ENCODE data around the gene SDHAF1. TPM values are rescaled to one million over a fixed set of nuclear protein-coding genes. Genes with fewer than 3 reads are reported as not detected.
"Not testable (repeated sequence)": the region's sequence is repeated elsewhere in the genome, so short reads cannot be mapped to it uniquely, and the experiment has no call there.

Gene SDHAF1
- total RNA-seq (ENCODE audit: unreplicated experiment), result 17.7 TPM
- long read RNA-seq, transcript SDHAF1-201 (1 exons, 1,117 nt), result major isoform, 39 of 40 reads
- long read RNA-seq, partial matches to known transcripts, result 0 of 40 reads
- long read RNA-seq, other reads (novel, unspliced or antisense), result 1 of 40 reads

DNA sequence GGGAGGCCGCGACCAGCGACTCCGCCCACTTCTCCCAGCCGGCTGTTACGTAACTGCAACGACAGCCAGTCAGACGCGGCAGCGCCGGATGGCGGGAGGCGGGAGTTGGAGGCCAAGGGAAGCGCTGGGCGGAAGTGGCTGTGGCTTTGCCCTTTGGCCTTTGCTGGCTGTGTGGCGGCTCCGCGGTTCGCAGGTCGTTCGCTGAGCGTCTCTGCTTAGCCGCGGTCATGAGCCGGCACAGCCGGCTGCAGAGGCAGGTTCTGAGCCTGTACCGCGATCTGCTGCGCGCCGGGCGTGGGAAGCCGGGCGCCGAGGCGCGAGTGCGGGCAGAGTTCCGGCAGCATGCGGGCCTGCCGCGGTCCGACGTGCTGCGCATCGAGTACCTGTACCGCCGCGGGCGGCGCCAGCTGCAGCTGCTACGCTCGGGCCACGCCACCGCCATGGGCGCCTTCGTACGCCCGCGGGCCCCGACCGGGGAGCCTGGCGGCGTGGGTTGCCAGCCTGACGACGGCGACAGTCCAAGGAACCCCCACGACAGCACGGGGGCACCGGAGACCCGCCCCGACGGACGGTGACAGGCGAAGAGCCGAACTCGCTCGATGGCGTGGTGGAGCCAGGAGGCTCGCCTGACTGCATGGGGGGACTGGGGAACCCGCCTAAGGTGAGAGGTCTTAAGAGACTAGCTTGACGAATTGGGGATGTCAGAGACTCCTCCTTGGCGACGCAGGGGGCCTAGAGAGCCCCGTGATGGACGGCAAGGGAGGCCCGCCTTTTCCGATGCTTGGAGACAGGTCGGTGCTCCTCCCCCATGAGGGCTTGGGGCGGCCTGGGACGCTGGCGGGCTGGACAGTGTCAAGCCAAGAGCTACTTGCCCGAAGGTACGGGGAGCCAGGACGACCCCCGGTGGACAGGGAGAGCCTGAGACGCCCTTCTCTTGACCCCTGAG is at the start of gene SDHAF1:
Gene SDHAF1 (plus strand): TSS at position 141 of the 946 bp plus-strand sequence. CDS start 87 bp downstream, at position 228.
- Mint-ChIP-seq H3K4me1 (ENCODE audit: low read depth, unreplicated experiment) (peaks cover 11% of the 10 kb centered on the region), H3K36me3 (ENCODE audit: unreplicated experiment) (no peaks in the 10 kb centered on the region), H3K4me3 (ENCODE audit: unreplicated experiment) (peak within 1 kb of the TSS; percentile 92), H3K9me3 (ENCODE audit: unreplicated experiment) (peaks cover 2% of the 10 kb centered on the region), H3K27me3 (ENCODE audit: unreplicated experiment) (peaks cover 10% of the 10 kb centered on the region), H3K27ac (ENCODE audit: unreplicated experiment) (peak within 1 kb of the TSS; percentile 89)
- peak; percentile 98 for DNase-seq
- no peak for TF ChIP-seq CTCF (IDR thresholded peaks at IDR 0.05; ENCODE audit: partially characterized antibody, unreplicated experiment)

- no peak for TF ChIP-seq CTCF (IDR thresholded peaks at IDR 0.05; ENCODE audit: partially characterized antibody, unreplicated experiment)
- Mint-ChIP-seq H3K9me3 (ENCODE audit: unreplicated experiment) (peaks cover 5% of the 10 kb centered on the region), H3K36me3 (ENCODE audit: unreplicated experiment) (peaks cover 11% of the 10 kb centered on the region), H3K27ac (ENCODE audit: unreplicated experiment) (no peak overlapping the region), H3K4me1 (ENCODE audit: low read depth, unreplicated experiment) (peaks cover 5% of the 10 kb centered on the region), H3K27me3 (ENCODE audit: unreplicated experiment) (peaks cover 16% of the 10 kb centered on the region), H3K4me3 (ENCODE audit: unreplicated experiment) (no peak overlapping the region)
- no peak for DNase-seq
Observed at GRCh38 chr19:35946203-35946602, 48.8 kb upstream of the SDHAF1 start.

DNA sequence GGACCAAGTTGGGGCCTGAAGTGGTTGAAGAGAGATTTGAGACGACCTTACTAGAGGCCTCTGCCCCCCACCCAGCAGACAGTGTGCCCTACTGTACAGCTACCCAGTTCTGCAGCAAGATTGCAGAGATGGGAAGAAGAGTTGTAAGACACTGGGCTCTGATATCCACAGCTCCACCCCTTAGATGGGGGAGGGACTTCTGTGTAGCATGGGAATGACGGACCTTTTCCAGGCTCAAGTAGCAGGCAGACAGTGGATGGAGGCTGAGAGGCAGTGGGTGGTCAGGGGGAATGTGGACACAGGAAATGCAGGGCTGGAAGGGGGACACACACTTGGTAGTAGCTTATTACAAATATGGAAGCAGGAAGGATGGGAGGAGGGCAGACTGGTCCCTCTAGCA is 45.9 kb upstream of the SDHAF1 start:
- no peak overlapping the region for H3K27ac Mint-ChIP-seq (ENCODE audit: unreplicated experiment)
- peaks cover 3% of the 10 kb centered on the region for H3K9me3 Mint-ChIP-seq (ENCODE audit: unreplicated experiment)
- no peak for DNase-seq
- H3K4me1 Mint-ChIP-seq (ENCODE audit: low read depth, unreplicated experiment), result peaks cover 2% of the 10 kb centered on the region
- TF ChIP-seq CTCF (IDR thresholded peaks at IDR 0.05; ENCODE audit: partially characterized antibody, unreplicated experiment), result no peak
- H3K36me3 Mint-ChIP-seq (ENCODE audit: unreplicated experiment), result peaks cover 4% of the 10 kb centered on the region
- peaks cover 18% of the 10 kb centered on the region for H3K27me3 Mint-ChIP-seq (ENCODE audit: unreplicated experiment)
- no peak overlapping the region for H3K4me3 Mint-ChIP-seq (ENCODE audit: unreplicated experiment)

- H3K27me3 Mint-ChIP-seq (ENCODE audit: unreplicated experiment), result peaks cover 14% of the 10 kb centered on the region
Observed at GRCh38 chr19:35955881-35956634, 38.9 kb upstream of the SDHAF1 start.

GRCh38 chr19:35957411-35957810 is 37.6 kb upstream of the SDHAF1 start:
- not testable (repeated sequence) for H3K27ac Mint-ChIP-seq (ENCODE audit: unreplicated experiment); DNase-seq; H3K4me3 Mint-ChIP-seq (ENCODE audit: unreplicated experiment); H3K36me3 Mint-ChIP-seq (ENCODE audit: unreplicated experiment); H3K9me3 Mint-ChIP-seq (ENCODE audit: unreplicated experiment); H3K4me1 Mint-ChIP-seq (ENCODE audit: low read depth, unreplicated experiment)
- peaks cover 14% of the 10 kb centered on the region for H3K27me3 Mint-ChIP-seq (ENCODE audit: unreplicated experiment)

More at GRCh38 chr19:35955881-35956634, 38.9 kb upstream of the SDHAF1 start:
- Mint-ChIP-seq H3K9me3 (ENCODE audit: unreplicated experiment) (peaks cover 2% of the 10 kb centered on the region), H3K4me1 (ENCODE audit: low read depth, unreplicated experiment) (no peaks in the 10 kb centered on the region), H3K36me3 (ENCODE audit: unreplicated experiment) (peaks cover 5% of the 10 kb centered on the region), H3K27ac (ENCODE audit: unreplicated experiment) (no peak overlapping the region), H3K4me3 (ENCODE audit: unreplicated experiment) (no peak overlapping the region)
- DNase-seq, result no peak
- no peak for TF ChIP-seq CTCF (IDR thresholded peaks at IDR 0.05; ENCODE audit: partially characterized antibody, unreplicated experiment)

All from glutamatergic neuron (in vitro differentiated cells).